GM21529 (cell line): ENCODE results near the gene INCA1.

Experiments used
- ATAC-seq: cut with Tn5 transposase; IDR thresholded peaks from one replicate; pipeline ENCODE4 v1.9.1; 2021; ENCODE audit not compliant: unreplicated experiment

The INCA1 gene

DNA sequence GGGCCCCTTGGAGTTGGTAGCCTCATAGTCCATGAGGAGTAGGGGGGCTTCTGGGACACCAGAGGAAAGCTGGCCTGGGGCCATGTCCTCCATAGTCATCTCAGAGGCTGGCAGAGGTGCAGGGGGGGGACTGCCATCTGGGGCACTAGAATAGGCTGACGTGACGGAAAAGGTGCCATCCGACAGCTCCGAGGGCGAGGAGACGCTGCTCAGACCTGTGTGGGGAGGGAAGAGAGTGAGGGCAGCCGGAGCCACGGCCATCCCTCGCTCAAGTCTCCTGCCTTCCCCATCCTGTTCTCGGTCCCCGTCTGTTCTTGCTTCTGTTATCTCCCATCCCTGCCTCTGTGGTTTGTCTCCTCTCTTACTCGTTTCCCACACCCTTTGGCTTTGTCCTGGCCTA, 25.0 kb downstream of the INCA1 start:
- ATAC-seq: no peak

DNA sequence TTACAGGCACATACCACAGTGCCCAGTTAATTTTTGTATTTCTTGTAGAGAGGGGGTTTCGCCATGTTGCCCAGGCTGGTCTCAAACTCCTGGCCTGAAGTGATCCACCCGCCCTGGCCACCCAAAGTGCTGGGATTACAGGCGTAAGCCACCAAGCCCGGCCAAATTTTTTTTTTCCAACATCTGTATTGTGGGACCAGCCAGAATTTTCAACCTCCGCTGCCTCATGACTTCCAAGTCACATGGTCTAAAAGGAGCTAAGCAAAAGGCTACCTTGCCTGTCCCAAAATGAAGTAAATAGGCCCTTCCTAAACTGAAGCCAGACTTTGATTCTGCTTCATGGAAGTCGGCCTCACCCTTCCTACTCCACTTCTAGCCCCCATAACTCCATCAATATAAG, 25.5 kb downstream of the INCA1 start:
- ATAC-seq: no peak

DNA sequence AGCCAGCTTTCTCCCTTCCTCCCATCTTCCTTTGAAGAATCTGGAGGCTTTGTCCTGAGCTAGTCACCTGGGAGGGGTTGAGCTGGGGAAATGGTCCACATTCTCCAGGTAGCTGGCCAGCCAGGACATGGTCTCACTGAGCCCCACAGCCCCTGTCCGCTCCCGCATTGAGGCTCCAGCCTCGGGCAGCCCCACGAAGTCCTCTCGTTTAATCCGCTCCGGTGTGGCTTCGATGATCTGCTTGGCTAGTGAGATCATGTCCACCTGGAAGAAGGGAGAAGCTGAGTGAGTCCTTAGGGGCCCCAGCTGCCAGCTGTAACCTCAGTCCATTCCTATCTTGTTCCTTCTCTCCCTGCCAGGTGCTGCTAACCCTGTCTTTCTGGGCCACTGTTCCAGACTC, 27.0 kb downstream of the INCA1 start:
- ATAC-seq: no peak

DNA sequence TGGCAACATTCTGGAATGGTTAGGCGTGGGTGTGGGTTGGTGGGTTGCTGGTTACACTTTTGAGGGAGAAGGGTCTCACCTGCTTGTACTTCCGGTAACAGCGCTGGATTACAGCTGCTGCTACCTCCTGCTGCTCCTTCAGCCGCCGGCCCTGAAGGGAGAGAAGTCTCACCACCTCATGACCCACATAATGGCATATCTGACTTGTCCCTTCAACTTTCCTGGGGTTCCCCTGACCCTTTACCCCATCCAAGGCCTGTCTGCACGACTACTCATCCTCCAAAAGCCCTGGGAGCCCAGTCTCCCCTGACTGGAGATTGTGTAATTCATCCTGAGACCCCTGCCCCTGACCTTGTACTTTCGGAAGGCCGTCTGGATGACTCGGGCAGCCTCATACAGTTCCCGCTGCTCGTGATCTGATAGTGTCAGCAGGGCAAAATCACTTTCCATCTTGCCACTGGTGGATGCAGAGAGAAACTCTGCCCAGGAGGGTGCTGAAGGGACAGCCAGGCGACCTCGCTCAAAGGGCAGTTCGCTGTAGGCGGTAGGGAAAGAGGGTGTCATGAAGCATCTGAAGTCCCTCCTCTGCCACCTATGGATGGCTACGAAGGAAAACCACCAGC, 27.7 kb downstream of the INCA1 start:
- ATAC-seq: no peak

DNA sequence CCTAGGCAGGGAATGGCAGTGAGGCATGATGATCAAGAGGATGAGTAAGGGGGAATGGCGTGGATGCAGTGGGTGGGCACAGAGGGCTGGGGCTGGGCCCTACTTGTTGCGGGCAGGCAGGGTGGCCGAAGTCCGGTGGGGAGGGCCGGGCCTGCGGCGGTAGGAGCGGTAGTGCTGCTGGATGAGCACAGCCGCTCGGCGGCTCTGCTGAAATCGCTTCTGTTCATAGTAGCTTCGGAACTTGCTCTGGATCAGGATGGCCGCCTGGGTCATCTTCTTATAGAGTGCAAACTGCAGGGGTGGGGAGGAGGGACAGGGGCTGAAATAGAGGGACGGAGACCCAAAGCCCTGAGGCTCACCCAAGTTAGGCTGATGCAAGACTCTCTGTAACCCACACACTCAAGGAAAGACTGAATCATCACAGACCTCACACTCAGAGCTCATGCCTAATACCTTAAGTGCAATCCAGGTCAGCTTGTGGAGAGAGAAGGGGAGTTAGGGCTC, 28.2 kb downstream of the INCA1 start:
- ATAC-seq: no peak

DNA sequence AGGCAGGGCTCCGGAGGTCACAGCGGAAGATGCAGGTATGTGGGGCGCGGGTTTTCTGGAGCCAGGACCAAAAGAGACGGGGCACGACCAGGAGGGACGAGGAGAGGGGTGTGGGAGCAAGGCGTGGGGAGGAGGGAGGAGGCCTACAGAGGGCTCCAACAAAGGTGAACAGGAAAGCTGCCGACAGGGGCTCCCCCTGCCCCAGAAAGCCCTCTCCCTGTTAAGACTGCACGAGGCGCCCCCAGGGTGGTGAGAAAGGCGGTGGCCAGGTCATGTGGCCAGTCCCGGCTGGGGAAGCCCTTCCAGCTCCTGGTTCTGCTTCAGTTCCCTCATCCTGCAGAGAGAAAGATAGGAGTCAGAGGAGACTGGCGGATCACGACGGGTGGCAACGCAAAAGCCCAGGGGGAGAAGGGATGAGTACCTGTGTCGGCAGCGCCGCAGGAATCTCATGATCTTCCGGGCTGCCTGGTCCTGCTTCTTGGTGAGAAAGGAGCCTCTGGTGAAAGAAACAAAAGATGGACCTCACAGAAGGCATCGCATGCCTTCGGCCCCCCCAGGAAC, 28.8 kb downstream of the INCA1 start:
- no peak for ATAC-seq

DNA sequence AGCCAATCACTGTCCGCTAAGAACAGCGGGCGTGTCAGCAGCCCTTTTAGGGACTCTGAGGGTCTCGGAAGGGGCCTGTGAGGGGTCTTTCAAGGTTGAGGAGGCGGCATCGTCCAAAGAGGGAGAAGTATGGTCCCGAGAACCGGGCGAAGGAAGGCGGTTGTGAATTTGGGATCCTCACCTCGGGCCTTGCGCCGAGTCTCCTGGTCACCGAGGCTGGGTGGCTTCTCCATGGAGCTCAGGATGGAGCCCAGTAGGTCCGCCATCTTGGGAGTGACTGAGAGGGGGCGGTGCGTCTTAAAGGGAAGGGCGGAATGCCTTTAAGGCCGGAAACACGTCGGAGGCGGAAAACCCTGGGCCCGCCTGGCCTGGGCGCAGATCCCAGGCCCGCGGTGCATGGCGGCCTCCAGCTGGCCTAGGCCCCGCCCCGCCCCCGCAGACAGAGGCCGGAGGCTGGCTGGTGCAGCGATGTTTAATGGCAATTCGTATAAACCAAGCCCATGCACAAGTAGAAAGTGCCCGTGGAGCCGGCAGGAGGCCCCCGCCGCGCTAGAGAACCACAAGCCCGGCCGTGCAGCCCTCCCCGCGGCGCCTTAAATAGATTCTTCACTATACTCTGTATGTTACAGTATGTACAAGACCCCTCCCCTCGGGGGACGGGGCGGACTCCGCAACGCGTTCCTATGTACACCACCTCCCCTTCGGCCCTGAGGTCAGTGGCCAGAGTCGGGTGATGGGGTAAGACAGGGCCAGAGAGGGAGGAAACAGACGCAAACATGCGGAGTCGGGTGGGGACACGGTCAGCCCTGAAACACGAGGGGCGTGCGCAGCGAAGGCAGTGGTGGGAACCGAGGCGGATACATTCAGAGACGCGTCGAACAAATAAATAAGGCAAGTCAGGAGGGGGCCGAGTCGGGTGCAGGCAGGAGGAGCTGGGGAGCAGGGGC, 29.5 kb downstream of the INCA1 start, which contains the start of gene SPAG7:
Gene SPAG7 (minus strand): TSS at position 279 of the 947 bp plus-strand sequence. CDS start 13 bp downstream, at position 266.
- peak; percentile 53 for ATAC-seq

DNA sequence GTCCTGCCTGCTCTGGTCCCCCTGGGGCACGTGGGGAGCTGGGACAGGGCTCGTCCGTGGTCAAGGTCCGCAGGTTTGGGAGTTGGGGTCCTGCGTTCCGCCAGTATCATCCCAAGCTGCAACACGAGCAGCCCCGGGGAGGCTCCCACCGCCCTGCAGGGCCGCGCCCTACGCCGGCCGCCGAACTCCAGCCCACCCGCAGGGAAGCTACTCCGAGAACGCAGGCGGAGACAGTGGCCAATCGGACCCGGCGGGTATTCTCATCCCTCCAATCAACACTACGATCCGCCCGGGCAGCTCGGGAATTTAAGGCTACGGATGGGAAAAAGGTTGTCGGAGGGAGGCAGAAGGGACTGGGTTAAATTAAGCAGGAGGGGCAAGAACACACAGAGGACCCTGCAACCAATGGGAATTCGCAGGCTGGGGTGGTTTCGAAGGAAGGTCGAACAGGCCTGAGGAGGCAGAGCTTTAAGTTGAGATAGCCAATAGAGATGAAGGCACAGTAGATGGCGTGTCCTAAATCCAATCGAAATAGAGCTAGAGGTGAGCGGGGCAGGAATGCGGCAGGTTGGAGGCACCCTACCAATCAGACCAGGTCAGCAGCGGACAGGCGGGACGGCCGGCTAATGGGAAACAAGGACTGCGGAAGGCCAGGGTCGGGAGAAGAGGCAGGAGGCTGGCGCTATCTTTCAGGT, 30.3 kb downstream of the INCA1 start:
- ATAC-seq: peak; percentile 80

DNA sequence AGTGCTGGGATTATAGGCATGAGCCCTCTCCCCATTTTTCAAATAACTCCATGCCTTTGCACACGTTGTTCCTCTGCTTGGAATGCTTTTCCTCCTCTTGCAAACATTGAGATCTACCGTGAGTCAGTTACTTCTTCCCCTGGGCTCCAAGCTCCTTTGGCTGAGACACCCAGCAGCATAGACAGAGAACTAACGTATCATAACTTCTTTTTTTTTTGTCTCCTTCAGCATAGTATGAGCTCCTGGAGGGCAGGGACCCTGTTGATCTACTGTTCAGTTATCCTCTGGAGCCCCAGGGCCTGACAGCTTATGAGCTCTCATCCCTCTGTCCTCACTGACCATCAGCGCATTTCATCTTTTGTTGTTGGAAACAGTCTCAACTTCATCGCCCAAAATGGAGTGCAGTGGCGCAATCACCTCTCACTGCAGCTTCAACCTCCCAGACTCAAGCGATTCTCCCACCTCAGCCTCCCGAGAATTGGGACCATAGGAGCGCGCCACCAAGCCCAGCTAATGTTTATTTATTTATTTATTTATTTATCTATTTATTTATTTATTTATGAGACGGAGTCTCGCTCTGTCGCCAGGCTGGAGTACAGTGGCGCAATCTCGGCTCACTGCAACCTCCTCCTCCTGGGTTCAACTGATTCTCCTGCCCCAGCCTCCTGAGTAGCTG, 31.9 kb downstream of the INCA1 start:
- no peak for ATAC-seq

DNA sequence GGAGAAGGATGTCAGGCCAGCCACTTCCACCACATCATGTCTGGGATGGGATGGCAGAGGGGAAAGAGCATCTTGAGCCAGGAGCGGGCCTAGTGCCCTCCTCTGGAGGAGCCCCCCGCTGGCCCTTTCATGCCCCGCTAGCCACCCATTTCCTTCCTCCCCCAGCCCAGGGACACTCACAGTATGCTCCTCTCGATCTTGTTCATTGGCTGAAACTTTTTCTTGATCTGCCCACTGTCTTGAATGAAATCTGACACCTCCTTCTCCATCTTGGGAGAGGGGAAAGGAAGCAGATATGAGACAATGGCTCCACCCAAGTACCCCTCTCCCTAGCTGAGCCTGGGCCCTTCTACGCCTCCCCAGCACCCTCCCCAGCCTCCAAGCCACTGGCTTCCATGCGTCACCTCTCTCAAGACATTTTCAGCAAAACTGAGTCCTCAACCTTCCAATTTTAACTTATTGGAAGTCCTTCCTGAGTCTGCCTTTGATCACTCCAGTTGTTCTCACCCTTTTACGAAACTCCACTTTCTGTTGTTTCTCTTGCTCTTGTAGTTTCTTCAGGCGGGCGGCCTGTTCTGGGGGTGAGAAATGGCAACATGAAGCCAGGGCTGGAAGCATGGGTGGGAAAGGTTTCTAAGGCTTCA, 36.9 kb downstream of the INCA1 start:
- no peak for ATAC-seq

DNA sequence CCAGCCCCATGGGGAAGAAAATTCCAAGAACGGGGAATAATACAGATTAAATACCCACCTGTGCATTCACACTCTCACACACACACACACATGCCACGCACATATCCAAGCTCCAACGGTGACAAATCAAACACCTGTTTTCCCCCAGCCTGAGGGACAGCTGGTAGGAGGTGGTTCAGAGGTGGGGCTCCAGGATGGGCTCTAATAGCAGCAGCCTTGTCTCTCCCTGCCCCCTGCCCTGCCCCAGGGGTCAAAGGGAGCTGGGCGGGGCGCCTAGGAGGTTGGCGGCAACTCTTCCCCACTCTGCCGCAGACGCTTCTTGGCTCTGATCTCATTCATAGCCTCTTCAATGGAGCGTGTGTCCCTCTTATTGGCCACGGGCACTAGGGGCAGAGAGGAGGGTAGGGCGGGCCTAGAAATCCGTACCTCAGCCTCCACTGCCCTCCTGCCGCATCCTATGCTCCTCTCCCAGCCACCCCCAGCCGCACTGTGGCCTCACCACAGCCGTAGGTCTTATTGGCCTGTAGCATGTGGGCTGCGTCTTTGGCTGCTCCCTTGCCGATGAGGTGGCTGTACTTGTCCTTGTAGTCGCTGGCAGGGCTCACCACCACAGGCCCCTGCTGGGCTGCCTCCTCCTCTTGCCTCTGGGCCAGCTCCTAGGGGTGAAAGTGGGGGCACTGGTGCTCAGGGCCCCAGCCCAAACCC, 37.9 kb downstream of the INCA1 start:
- no peak for ATAC-seq

DNA sequence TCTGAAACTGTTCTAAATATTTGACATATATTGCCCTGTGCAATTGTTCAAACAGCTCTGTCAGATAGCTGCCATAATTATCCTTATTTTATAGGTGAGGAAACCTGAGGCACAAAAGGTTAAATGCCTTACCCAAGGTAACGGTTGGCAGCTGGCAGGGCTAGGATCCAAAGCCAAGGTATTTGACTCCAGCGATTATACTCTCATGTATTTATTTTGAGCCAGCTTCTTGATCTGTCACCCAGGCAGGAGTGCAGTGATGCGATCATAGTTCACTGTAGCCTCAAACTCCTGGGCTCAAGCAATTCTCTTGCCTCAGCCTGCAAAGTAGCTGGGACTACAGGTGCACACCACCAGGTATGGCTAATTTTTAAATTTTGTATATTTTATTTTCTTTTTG, 39.2 kb downstream of the INCA1 start:
- ATAC-seq: no peak

DNA sequence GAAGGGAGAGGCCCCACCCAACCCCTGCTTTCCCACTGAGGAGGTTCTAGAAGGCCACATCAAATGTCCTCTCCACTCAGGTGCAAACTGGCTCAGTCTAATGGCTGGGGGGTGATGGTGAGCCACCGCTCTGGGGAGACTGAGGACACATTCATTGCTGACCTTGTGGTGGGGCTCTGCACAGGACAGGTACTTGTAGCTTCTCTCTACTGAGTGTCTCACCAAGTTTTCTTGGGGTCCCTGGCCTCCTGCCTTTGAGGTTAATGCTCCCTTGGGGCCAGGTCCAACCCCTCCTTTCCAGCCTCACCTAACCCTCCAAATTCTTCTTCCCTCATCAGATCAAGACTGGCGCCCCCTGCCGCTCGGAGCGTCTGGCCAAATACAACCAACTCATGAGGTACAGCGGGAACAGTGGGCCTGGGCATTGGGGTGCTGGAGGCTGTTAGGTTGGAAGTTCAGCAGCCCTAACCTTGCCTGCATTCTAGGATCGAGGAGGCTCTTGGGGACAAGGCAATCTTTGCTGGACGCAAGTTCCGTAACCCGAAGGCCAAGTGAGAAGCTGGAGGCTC, 40.7 kb downstream of the INCA1 start:
- ATAC-seq: no peak

DNA sequence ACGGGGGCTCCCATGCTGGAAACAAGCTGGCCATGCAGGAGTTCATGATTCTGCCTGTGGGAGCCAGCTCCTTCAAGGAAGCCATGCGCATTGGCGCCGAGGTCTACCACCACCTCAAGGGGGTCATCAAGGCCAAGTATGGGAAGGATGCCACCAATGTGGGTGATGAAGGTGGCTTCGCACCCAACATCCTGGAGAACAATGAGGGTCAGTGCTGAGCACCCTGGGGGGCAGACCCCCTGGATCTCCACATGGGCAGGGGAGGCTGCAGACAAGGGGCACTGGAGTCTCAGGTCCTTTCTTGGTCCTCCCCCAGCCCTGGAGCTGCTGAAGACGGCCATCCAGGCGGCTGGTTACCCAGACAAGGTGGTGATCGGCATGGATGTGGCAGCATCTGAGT, 42.2 kb downstream of the INCA1 start:
- no peak for ATAC-seq

DNA sequence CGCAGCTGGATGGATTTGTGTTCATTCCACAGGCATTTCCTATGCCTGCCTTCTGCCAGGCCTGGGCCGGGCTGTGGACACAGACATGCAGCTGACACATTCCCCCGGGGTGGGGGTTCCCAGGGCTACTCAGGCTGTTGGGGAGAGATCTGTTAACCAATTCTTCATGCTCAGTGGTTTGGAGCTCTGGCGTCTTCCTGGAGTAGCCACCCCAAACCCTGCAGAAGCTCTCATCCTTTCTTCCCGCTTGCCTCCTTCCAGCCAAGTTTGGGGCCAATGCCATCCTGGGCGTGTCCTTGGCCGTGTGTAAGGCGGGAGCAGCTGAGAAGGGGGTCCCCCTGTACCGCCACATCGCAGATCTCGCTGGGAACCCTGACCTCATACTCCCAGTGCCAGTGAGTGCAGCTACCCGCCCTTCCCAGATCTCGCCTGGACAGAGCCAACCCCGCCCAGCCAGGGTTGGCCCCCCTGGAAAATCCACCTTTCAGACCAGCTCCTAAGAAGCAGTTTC, 43.8 kb downstream of the INCA1 start:
- no peak for ATAC-seq

DNA sequence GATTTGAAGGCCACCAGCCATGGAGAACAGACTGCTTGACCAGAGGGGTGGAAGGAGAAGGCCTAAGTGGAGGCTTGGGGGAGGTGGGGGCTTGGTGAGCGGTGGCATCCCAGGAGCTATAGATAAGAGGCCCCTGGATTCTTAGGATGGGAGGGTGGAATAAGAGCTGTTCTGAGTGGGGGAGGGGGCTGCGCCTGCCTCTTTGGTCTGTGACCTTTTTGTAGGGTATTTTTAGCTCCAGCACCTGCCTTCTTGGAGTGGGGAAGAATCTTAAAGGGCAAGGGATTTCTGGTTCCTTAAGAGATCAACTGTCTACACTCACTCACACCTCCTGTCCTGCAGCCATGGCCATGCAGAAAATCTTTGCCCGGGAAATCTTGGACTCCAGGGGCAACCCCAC, 45.8 kb downstream of the INCA1 start:
- no peak for ATAC-seq

DNA sequence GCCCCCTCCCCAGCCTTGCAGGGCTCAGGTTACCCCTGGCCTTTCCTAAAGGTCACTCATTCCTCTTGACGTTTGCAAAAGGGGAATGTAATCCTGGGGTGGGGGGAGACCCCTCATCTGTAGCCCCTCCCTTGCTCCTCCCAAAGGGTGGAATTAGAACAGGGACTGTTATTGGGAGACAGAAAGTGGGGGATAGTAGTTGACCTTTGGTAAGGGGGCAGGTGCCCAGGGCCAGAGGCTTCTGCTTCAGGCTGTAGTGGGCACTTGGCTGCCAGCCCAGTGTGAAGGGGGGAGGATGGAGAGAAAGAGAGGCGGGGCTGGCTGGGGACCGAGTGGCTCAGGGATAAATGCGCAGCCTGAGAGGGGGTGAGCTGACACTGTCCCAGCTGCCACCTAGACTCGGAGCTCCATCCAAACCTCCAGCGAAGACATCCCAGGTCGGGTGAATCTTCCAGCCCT, 46.5 kb downstream of the INCA1 start, which contains the start of gene ENO3:
Gene ENO3 (plus strand): TSS at position 374 of the 459 bp plus-strand sequence. CDS start 711 bp downstream, outside the sequence.
- no peak for ATAC-seq

DNA sequence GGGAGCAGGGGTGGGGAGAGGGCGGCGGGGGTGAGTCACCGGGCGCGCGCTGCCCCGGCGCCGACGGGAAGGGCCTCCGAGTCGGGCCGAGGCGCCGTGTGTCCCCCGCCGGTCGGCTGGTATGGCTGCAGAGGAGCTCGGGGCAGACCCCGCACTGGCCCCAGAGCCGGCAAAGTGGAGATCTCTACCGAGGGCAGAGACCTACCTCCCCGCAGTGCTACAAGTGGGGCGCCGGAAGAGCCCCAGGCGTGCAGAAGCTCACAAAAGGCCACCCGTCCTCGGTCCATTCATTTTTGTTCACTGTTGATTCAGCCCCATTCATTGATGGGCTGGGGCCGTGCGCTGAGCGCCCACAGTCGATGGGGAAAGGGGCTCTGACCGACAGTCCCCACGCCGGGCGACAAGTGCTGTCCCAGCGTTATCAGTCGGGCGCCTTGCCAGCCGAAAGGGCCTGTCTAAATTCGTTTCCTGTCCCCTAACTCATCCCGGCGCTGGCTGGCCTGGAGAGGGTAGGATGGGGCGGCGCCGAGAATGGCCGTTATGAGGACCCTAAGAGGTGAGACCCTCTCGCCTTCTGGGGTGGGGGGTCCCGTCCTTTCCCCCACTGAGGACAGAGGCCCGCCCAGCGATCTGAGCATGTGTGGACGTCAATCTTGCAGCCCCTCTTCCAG, 47.1 kb downstream of the INCA1 start:
- ATAC-seq: no peak
